ENCODE measurements around the gene SAMSN1.
A peak's percentile ranks its signal among the peaks of the same experiment; 100 is the strongest.
"Not testable (repeated sequence)": the region's sequence is repeated elsewhere in the genome, so short reads cannot be mapped to it uniquely, and the experiment has no call there.

The SAMSN1 gene

GRCh38 chr21:14562959-14563358, 16.8 kb upstream of the SAMSN1 start:
- no peak for DNase-seq

GRCh38 chr21:14560555-14560954, 14.4 kb upstream of the SAMSN1 start:
- DNase-seq, result no peak

- DNase-seq, result no peak
Measured at GRCh38 chr21:14560139-14560538, 14.0 kb upstream of the SAMSN1 start.

GRCh38 chr21:14559102-14559501, 13.0 kb upstream of the SAMSN1 start:
- DNase-seq, result no peak

- no peak for DNase-seq
Measured at GRCh38 chr21:14557413-14557812, 11.3 kb upstream of the SAMSN1 start.

GRCh38 chr21:14554948-14555347, 8.8 kb upstream of the SAMSN1 start:
- no peak for DNase-seq

- DNase-seq, result no peak
Measured at GRCh38 chr21:14553422-14553821, 7.3 kb upstream of the SAMSN1 start.

- no peak for DNase-seq
Measured at GRCh38 chr21:14551741-14552140, 5.6 kb upstream of the SAMSN1 start.

GRCh38 chr21:14550135-14550534, 4.0 kb upstream of the SAMSN1 start:
- no peak for DNase-seq

GRCh38 chr21:14548779-14549178, 2.7 kb upstream of the SAMSN1 start:
- DNase-seq, result no peak

GRCh38 chr21:14547834-14548513, 1.9 kb upstream of the SAMSN1 start:
- no peak for DNase-seq

- not testable (repeated sequence) for DNase-seq
Measured at GRCh38 chr21:14546719-14547118, 604 bp upstream of the SAMSN1 start.

- no peak for DNase-seq
Measured at GRCh38 chr21:14543983-14544382, 2.1 kb downstream of the SAMSN1 start.

GRCh38 chr21:14542638-14543037, 3.5 kb downstream of the SAMSN1 start:
- DNase-seq, result no peak

GRCh38 chr21:14541841-14542490, 4.1 kb downstream of the SAMSN1 start:
- DNase-seq, result no peak

- DNase-seq, result no peak
Measured at GRCh38 chr21:14538483-14538882, 7.6 kb downstream of the SAMSN1 start.

- DNase-seq, result no peak
Measured at GRCh38 chr21:14536929-14537328, 9.2 kb downstream of the SAMSN1 start.

- DNase-seq, result no peak
Measured at GRCh38 chr21:14535702-14536101, 10.4 kb downstream of the SAMSN1 start.

GRCh38 chr21:14533499-14534428, 12.4 kb downstream of the SAMSN1 start:
- peak; percentile 25 for DNase-seq

GRCh38 chr21:14531757-14532316, 14.3 kb downstream of the SAMSN1 start:
- peak; percentile 29 for DNase-seq

- no peak for DNase-seq
Measured at GRCh38 chr21:14530592-14530991, 15.5 kb downstream of the SAMSN1 start.

- no peak for DNase-seq
Measured at GRCh38 chr21:14528815-14529214, 17.3 kb downstream of the SAMSN1 start.
